GM19240 (cell line): Measurements from ENCODE around the gene DACT3.

Experiments used
- DNase-seq: peaks from one replicate; pipeline ENCODE4 v3.0.0; 2011; ENCODE audit warnings: low spot score; ENCODE audit not compliant: insufficient read length

The DACT3 gene

GRCh38 chr19:46599716-46600373 lies 61.1 kb downstream of the DACT3 start:
- DNase-seq: no peak

- no peak for DNase-seq
These were observed 62.5 kb downstream of the DACT3 start for GRCh38 chr19:46598372-46598917.
